Suprapubic skin (tissue), 4 donors: ENCODE measurements around the gene RPS6KA5. TPM values are rescaled to one million over a fixed set of nuclear protein-coding genes. Genes with fewer than 3 reads are reported as not detected.

Experiments used
- DNase-seq, 2 donors: peaks; one replicate each; pipeline ENCODE4 v3.0.0-alpha.2; 2019; ENCODE audit warnings: low spot score in 2 of 2
- H3K27ac ChIP-seq: fragments of 200-600 bp; sonication (generic); one replicate; pipeline ENCODE4 v1.5.1; 2019
- H3K27me3 ChIP-seq: fragments of 200-600 bp; sonication (generic); one replicate; pipeline ENCODE4 v1.5.1; 2019
- H3K36me3 ChIP-seq: fragments of 200-600 bp; sonication (generic); one replicate; pipeline ENCODE4 v1.5.1; 2019
- H3K4me1 ChIP-seq: fragments of 200-600 bp; sonication (generic); one replicate; pipeline ENCODE4 v1.5.1; 2019
- H3K4me3 ChIP-seq: fragments of 200-600 bp; sonication (generic); one replicate; pipeline ENCODE4 v1.5.1; 2019; ENCODE audit warnings: mild to moderate bottlenecking
- H3K9me3 ChIP-seq: fragments of 200-600 bp; sonication (generic); one replicate; pipeline ENCODE4 v1.5.1; 2019
- CTCF ChIP-seq, 2 donors: fragments of 200-600 bp in 1 of 2; fragments of 450-650 bp in 1 of 2; sonication (generic) in 1 of 2; IDR thresholded peaks; one replicate each; pipeline ENCODE4 v1.5.1; 2016 to 2019; ENCODE audit warnings: antibody characterized with exemption in 2 of 2, mild to moderate bottlenecking in 1 of 2, moderate library complexity in 1 of 2
- EP300 ChIP-seq: sonication (generic); formaldehyde crosslinking; IDR thresholded peaks from one replicate; pipeline ENCODE4 v1.6.1; 2017; ENCODE audit warnings: antibody characterized with exemption
- POLR2A ChIP-seq, 2 donors: fragments of 450-650 bp; IDR thresholded peaks; one replicate each; pipeline ENCODE4 v1.6.1; 2017; ENCODE audit warnings: antibody characterized with exemption in 2 of 2, mild to moderate bottlenecking in 2 of 2, moderate library complexity in 2 of 2
- POLR2AphosphoS5 ChIP-seq, 3 donors: sonication (generic); formaldehyde crosslinking; IDR thresholded peaks; one replicate each; pipeline ENCODE4 v1.6.1; 2017; ENCODE audit warnings: antibody characterized with exemption in 3 of 3
- WGBS: methylation state at CpG from one replicate; pipeline ENCODE4 v1.1.5; 2018; 5-methylcytosine and 5-hydroxymethylcytosine counted together
- total RNA-seq, 4 donors: library from RNA; depleted of rRNA; stranded (reverse); fragments of >200 nt; gene quantifications; one replicate each; pipeline ENCODE4 v1.1.0, GENCODE V29; 2016

The RPS6KA5 gene
- total RNA-seq, 4 donors from 2014 or later: 6.4 to 14.2 (median 11.2) TPM

GRCh38 chr14:90808759-90809529 is 251.5 kb downstream of the RPS6KA5 start:
- Histone ChIP-seq H3K9me3 (no peaks in the 10 kb centered on the region), H3K4me1 (peaks cover 35% of the 10 kb centered on the region), H3K27me3 (no peaks in the 10 kb centered on the region), H3K27ac (no peak overlapping the region), H3K36me3 (no peaks in the 10 kb centered on the region), H3K4me3 (no peak overlapping the region)
- DNase-seq: no peak
- WGBS: 98% methylated on average over 9 of the region's 15 CpGs
- TF ChIP-seq POLR2AphosphoS5 (IDR thresholded peaks at IDR 0.05): no peak
- no peak for TF ChIP-seq CTCF (IDR thresholded peaks at IDR 0.05)
- TF ChIP-seq POLR2A (IDR thresholded peaks at IDR 0.05): no peak
- no peak for TF ChIP-seq EP300

- TF ChIP-seq CTCF (IDR thresholded peaks at IDR 0.05) (no peak), POLR2AphosphoS5 (IDR thresholded peaks at IDR 0.05) (no peak), EP300 (no peak), POLR2A (IDR thresholded peaks at IDR 0.05) (no peak)
Observed at GRCh38 chr14:90807060-90807459, 253.4 kb downstream of the RPS6KA5 start.

GRCh38 chr14:90805662-90806540 is 254.5 kb downstream of the RPS6KA5 start:
- 71% methylated on average over 19 of the region's 21 CpGs for WGBS
- Histone ChIP-seq H3K27me3 (no peaks in the 10 kb centered on the region), H3K4me1 (peaks cover 42% of the 10 kb centered on the region), H3K27ac (no peak overlapping the region), H3K9me3 (no peaks in the 10 kb centered on the region), H3K36me3 (no peaks in the 10 kb centered on the region), H3K4me3 (no peak overlapping the region)
- DNase-seq: no peak
- TF ChIP-seq POLR2AphosphoS5 (IDR thresholded peaks at IDR 0.05): no peak

More at GRCh38 chr14:90807060-90807459, 253.4 kb downstream of the RPS6KA5 start:
- no peaks in the 10 kb centered on the region for H3K27me3 ChIP-seq
- no peak overlapping the region for H3K4me3 ChIP-seq
- no peak overlapping the region for H3K27ac ChIP-seq
- no peak for DNase-seq
- WGBS: 71% methylated on average over 3 of the region's 6 CpGs
- no peaks in the 10 kb centered on the region for H3K36me3 ChIP-seq
- no peaks in the 10 kb centered on the region for H3K9me3 ChIP-seq
- H3K4me1 ChIP-seq: peaks cover 42% of the 10 kb centered on the region

GRCh38 chr14:90805084-90805391 is 255.4 kb downstream of the RPS6KA5 start:
- H3K36me3 ChIP-seq: no peaks in the 10 kb centered on the region
- peaks cover 42% of the 10 kb centered on the region for H3K4me1 ChIP-seq
- no peaks in the 10 kb centered on the region for H3K9me3 ChIP-seq
- H3K4me3 ChIP-seq: no peak overlapping the region
- no peak for TF ChIP-seq CTCF (IDR thresholded peaks at IDR 0.05)
- TF ChIP-seq POLR2A (IDR thresholded peaks at IDR 0.05): no peak
- TF ChIP-seq POLR2AphosphoS5 (IDR thresholded peaks at IDR 0.05): no peak
- TF ChIP-seq EP300: no peak
- WGBS: 94% methylated on average over 13 of the region's 13 CpGs
- H3K27ac ChIP-seq: no peak overlapping the region
- no peak for DNase-seq
- H3K27me3 ChIP-seq: no peaks in the 10 kb centered on the region

GRCh38 chr14:90804292-90805083 is 256.0 kb downstream of the RPS6KA5 start:
- WGBS: 82% methylated on average over 8 of the region's 18 CpGs
- no peak overlapping the region for H3K4me3 ChIP-seq
- TF ChIP-seq POLR2AphosphoS5 (IDR thresholded peaks at IDR 0.05) (no peak), POLR2A (IDR thresholded peaks at IDR 0.05) (no peak)
- H3K4me1 ChIP-seq: peaks cover 42% of the 10 kb centered on the region
- H3K27me3 ChIP-seq: no peaks in the 10 kb centered on the region
- no peaks in the 10 kb centered on the region for H3K36me3 ChIP-seq
- H3K27ac ChIP-seq: no peak overlapping the region
- H3K9me3 ChIP-seq: no peaks in the 10 kb centered on the region
- DNase-seq: no peak
